Neuron (in vitro differentiated cells): Measurements from ENCODE around the gene MPI.
A peak's percentile ranks its signal among the peaks of the same experiment; 100 is the strongest.

Experiments used
- H2AFZ ChIP-seq: one replicate; pipeline ENCODE4 v1.6.1; 2013; ENCODE audit warnings: low read depth, mild to moderate bottlenecking, inconsistent platforms, low read length, moderate library complexity
- H3K27me3 ChIP-seq: one replicate; pipeline ENCODE4 v1.6.1; 2013; ENCODE audit warnings: low read length; ENCODE audit not compliant: insufficient read depth
- H3K36me3 ChIP-seq: one replicate; pipeline ENCODE4 v1.6.1; 2013; ENCODE audit warnings: low read length; ENCODE audit not compliant: insufficient read depth
- H3K4me1 ChIP-seq: one replicate; pipeline ENCODE4 v1.6.1; 2013; ENCODE audit warnings: low read length; ENCODE audit not compliant: insufficient read depth
- H3K4me3 ChIP-seq: 2 replicates; pipeline ENCODE4 v1.5.1; 2013; ENCODE audit warnings: mild to moderate bottlenecking, low read length, moderate library complexity
- H3K9me3 ChIP-seq: one replicate; pipeline ENCODE4 v1.6.1; 2013; ENCODE audit warnings: low read length

The MPI gene

GRCh38 chr15:74889883-74890664, at the start of gene MPI:
Gene MPI (plus strand): TSS chr15:74890042. CDS start chr15:74890074, 32 bp downstream.
- Histone ChIP-seq H3K4me3 (peak within 1 kb of the TSS; percentile 60), H3K36me3 (peaks cover 21% of the 10 kb centered on the region), H3K4me1 (peaks cover 10% of the 10 kb centered on the region), H3K27me3 (no peaks in the 10 kb centered on the region), H2AFZ (peak within 1 kb of the TSS; percentile 59), H3K9me3 (no peaks in the 10 kb centered on the region)

- H3K9me3 ChIP-seq = no peaks in the 10 kb centered on the region
- H3K4me1 ChIP-seq = peaks cover 15% of the 10 kb centered on the region
- H2AFZ ChIP-seq = no peak overlapping the region
- H3K27me3 ChIP-seq = no peaks in the 10 kb centered on the region
- no peak overlapping the region for H3K4me3 ChIP-seq
- H3K36me3 ChIP-seq = peaks cover 12% of the 10 kb centered on the region
These were observed 48.7 kb upstream of the MPI start for GRCh38 chr15:74840851-74841775.

- H3K9me3 ChIP-seq = no peaks in the 10 kb centered on the region
- H3K27me3 ChIP-seq = no peaks in the 10 kb centered on the region
- H3K36me3 ChIP-seq = peaks cover 12% of the 10 kb centered on the region
- no peak overlapping the region for H2AFZ ChIP-seq
- H3K4me1 ChIP-seq = peaks cover 15% of the 10 kb centered on the region
- peak overlapping the region; percentile 67 for H3K4me3 ChIP-seq
These were observed 47.9 kb upstream of the MPI start for GRCh38 chr15:74841891-74842373.

- Histone ChIP-seq H3K4me1 (peaks cover 15% of the 10 kb centered on the region), H3K9me3 (no peaks in the 10 kb centered on the region), H3K27me3 (no peaks in the 10 kb centered on the region), H3K36me3 (peaks cover 18% of the 10 kb centered on the region), H3K4me3 (peak within 1 kb of the TSS; percentile 67), H2AFZ (peak within 1 kb of the TSS; percentile 95)
These were observed 47.0 kb upstream of the MPI start, which contains the start of gene ULK3 for GRCh38 chr15:74842581-74843444. Gene ULK3 (minus strand): TSS chr15:74843156. CDS start chr15:74843105, 51 bp downstream.

GRCh38 chr15:74843445-74843828, 46.4 kb upstream of the MPI start:
- no peaks in the 10 kb centered on the region for H3K9me3 ChIP-seq
- H3K4me1 ChIP-seq = peaks cover 15% of the 10 kb centered on the region
- H3K27me3 ChIP-seq = no peaks in the 10 kb centered on the region
- H3K4me3 ChIP-seq = peak overlapping the region; percentile 67
- H2AFZ ChIP-seq = peak overlapping the region; percentile 95
- peaks cover 23% of the 10 kb centered on the region for H3K36me3 ChIP-seq

- peak overlapping the region; percentile 67 for H3K4me3 ChIP-seq
- H3K9me3 ChIP-seq = no peaks in the 10 kb centered on the region
- peaks cover 28% of the 10 kb centered on the region for H3K36me3 ChIP-seq
These were observed 45.9 kb upstream of the MPI start for GRCh38 chr15:74843891-74844299.

GRCh38 chr15:74844319-74845207, 45.3 kb upstream of the MPI start:
- Histone ChIP-seq H3K27me3 (no peaks in the 10 kb centered on the region), H3K4me3 (no peak overlapping the region), H3K36me3 (peaks cover 28% of the 10 kb centered on the region)

More at GRCh38 chr15:74843891-74844299, 45.9 kb upstream of the MPI start:
- Histone ChIP-seq H3K27me3 (no peaks in the 10 kb centered on the region), H3K4me1 (peaks cover 15% of the 10 kb centered on the region), H2AFZ (peak overlapping the region; percentile 95)

GRCh38 chr15:74845208-74845568, 44.7 kb upstream of the MPI start:
- Histone ChIP-seq H3K27me3 (no peaks in the 10 kb centered on the region), H2AFZ (no peak overlapping the region), H3K9me3 (no peaks in the 10 kb centered on the region), H3K4me1 (peaks cover 15% of the 10 kb centered on the region), H3K4me3 (no peak overlapping the region), H3K36me3 (peaks cover 34% of the 10 kb centered on the region)

More at GRCh38 chr15:74844319-74845207, 45.3 kb upstream of the MPI start:
- peaks cover 15% of the 10 kb centered on the region for H3K4me1 ChIP-seq
- H3K9me3 ChIP-seq = no peaks in the 10 kb centered on the region
- no peak overlapping the region for H2AFZ ChIP-seq

GRCh38 chr15:74845581-74845980, 44.3 kb upstream of the MPI start:
- H3K4me1 ChIP-seq = peaks cover 15% of the 10 kb centered on the region
- H3K36me3 ChIP-seq = peaks cover 35% of the 10 kb centered on the region
- H2AFZ ChIP-seq = no peak overlapping the region
- no peaks in the 10 kb centered on the region for H3K9me3 ChIP-seq
- no peak overlapping the region for H3K4me3 ChIP-seq
- no peaks in the 10 kb centered on the region for H3K27me3 ChIP-seq

GRCh38 chr15:74847432-74847831, 42.4 kb upstream of the MPI start:
- Histone ChIP-seq H3K36me3 (peaks cover 49% of the 10 kb centered on the region), H3K4me1 (peaks cover 7% of the 10 kb centered on the region), H3K4me3 (no peak overlapping the region), H3K9me3 (no peaks in the 10 kb centered on the region), H3K27me3 (no peaks in the 10 kb centered on the region), H2AFZ (no peak overlapping the region)

- H3K4me3 ChIP-seq = no peak overlapping the region
- peaks cover 60% of the 10 kb centered on the region for H3K36me3 ChIP-seq
- no peaks in the 10 kb centered on the region for H3K4me1 ChIP-seq
- no peaks in the 10 kb centered on the region for H3K27me3 ChIP-seq
- H3K9me3 ChIP-seq = no peaks in the 10 kb centered on the region
- H2AFZ ChIP-seq = no peak overlapping the region
These were observed 39.4 kb upstream of the MPI start for GRCh38 chr15:74850393-74850792.
